Stimulated activated CD8-positive, alpha-beta memory T cell treated with anti-CD3 and anti-CD28 coated beads, Interleukin-7, amount 100 ng/mL, for 4 hours (primary cell): Measurements from ENCODE around the gene DOC2B.
"Not testable (repeated sequence)": the region's sequence is repeated elsewhere in the genome, so short reads cannot be mapped to it uniquely, and the experiment has no call there.

ENCODE experiments used
- DNase-seq, 2 donors: peaks; one replicate each; pipeline ENCODE4 v3.0.0-alpha.2; 2020; ENCODE audit warnings: low read depth in 2 of 2

The DOC2B gene

DNA sequence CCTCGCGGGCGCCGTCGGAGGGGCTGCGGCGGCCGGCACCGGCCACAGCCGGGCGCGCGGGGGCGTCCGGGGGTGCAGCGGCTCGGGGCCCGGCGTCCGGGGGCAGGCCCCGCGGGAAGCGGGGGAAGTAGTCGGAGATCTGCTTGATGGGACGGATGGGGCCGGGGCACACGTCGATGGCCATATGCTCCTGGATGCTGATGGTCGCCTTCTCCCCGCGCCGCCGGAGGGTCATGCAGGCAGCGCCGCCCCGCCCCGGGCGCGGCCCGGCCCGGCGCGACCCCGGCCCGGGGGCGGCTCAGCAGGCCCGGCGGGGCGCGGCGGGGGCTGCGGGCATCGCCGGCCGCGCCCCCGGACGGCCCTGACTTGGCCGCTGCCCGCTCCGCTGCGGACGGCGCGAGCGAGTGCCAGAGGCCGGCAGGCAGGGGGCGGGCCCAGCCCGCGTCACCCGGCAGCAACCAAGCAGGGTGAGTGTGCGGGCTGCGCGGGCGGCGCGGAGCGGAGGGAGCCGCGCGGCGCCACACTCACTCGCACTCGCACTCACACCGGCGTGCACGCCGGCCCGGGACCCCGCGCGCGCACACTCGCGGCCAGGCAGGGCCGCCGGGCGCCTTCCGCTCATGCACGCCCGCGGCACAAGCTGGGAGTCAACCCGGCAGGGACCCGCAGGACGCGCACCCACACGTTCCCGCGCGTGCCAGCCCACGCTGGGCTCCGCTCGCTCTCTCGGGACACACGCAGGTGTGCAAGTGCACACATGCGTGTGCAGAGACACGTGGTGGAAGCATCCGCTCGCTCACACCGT, at the start of gene DOC2B:
Gene DOC2B, minus strand, starts transcription at position 406 of the 805 bp plus-strand sequence. Its CDS starts 171 bp downstream, at position 235.
- DNase-seq: no peak

DNA sequence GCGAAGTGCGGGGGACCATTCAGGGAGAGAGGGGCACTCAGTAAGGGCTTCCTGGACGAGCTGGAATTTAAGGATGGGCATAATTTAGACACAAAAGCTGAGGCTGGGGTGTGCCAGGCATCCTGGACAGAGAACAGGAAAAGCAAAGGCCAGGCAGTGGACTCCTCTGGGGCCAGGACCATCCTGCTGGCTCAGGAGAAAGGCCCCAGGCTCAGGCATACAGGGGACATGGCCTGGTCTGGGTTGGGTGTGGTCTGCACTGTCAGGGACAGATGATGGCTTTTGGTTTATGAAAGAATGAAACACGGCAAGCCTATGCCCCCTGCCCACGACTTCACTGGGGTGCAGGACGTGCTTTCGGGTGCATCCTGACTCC, 48.9 kb upstream of the DOC2B start:
- DNase-seq: no peak

DNA sequence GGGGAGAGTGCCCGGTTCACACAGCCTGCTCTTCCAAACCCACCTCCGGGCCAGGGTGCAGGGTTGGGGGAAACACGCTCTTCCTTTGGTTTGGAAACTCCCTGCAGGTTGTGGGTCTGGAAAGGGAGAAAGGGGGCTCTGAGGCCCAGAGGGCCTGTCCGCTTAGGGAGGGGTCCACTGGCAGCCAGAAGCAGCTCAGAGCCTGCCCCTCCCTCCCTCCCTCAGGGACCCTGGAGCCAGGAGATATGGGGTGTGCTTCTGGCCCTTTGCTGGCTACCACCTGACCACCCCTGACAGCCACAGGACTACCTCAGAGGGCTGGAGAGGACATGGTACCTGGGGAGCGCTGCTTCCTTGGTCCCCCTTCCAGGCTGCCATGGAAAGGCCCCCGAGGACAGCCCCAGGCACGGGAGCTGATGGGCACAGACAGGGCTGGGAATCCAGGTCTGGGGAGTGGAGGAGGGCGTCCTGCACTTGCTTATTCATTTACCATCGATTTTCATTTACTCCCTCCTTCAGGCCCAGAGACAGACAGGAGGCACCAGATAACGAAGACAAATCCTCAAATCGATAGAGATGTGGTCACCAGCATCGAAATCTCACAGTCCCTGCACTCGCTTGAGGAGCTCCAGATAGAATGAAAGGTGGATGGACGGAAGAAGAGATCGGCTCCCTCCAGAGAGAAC, 48.4 kb upstream of the DOC2B start:
- no peak for DNase-seq

- no peak for DNase-seq
Measured at GRCh38 chr17:228951-229708, 47.7 kb upstream of the DOC2B start.

DNA sequence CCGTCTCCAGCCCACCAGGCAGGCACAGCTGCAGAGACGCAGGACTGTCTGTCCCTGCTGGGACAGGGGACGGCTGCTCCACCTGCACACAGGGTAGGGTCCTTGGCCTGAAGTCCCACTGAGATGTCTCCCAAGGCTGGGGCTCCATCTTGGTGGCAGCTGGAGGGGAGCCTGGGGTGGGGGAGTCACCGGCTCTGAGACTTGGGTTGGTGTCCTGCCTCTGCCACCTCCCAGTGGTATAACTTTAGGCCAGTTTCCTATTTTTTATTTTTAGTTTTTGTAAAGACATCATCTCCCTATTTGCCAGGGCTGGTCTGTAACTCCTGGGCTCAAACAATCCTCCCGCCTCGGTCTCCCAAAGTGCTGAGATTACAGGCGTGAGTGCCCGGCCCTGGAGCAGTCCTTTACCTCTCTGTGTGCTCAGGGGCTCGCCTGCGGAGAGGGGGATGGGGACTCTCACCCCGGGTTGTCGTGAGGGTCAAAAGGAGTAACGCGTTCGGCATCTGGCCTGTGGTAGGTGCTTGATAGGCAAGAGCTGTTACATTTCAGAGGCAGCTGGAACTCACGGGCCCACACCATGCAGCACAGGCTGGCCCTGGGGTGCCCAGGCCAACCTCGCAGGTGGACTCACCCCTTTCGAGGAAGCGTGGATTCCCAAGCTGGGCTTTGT, 46.6 kb upstream of the DOC2B start:
- no peak for DNase-seq

DNA sequence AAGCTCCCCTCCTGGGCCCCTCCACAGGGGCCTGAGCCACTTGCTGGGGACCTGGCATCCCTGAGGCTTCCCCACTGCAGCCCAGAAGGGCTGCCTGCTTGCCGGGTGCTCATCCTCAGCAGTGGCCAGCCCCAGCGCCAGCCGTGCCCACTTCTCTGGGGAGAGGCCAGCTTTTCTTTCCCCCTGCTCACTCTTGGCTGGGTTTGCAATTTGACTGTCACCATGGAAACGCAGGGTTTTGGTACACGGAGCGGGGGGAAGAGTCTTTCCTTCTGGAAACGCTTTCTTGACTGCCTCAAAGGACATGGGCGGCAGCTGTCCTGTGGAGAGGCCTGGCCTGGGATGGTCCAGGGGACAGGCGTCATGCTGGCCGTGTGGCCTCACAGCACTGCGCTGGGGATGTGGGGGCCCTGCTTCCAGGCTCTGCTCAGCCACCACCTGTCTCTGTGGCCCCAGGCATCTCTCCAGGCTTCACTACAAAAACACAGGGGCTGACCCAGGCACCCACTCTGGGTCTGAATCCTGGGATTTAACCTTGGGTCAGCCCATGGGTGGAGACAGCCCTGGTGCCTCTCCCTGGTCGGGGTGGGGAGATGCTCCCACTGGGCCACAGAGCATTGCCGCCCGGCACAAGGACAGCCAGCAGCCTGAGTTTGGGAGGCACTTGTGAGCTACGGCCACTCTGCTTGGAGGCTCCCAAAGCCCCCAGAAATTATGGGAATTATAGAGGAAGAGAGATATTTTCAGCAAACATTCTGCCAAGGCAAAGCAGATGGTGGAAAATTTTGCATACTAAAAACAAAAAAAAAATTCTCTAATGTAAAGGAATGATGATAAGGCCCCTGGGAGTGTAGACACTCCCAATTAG, 45.9 kb upstream of the DOC2B start:
- DNase-seq: no peak

DNA sequence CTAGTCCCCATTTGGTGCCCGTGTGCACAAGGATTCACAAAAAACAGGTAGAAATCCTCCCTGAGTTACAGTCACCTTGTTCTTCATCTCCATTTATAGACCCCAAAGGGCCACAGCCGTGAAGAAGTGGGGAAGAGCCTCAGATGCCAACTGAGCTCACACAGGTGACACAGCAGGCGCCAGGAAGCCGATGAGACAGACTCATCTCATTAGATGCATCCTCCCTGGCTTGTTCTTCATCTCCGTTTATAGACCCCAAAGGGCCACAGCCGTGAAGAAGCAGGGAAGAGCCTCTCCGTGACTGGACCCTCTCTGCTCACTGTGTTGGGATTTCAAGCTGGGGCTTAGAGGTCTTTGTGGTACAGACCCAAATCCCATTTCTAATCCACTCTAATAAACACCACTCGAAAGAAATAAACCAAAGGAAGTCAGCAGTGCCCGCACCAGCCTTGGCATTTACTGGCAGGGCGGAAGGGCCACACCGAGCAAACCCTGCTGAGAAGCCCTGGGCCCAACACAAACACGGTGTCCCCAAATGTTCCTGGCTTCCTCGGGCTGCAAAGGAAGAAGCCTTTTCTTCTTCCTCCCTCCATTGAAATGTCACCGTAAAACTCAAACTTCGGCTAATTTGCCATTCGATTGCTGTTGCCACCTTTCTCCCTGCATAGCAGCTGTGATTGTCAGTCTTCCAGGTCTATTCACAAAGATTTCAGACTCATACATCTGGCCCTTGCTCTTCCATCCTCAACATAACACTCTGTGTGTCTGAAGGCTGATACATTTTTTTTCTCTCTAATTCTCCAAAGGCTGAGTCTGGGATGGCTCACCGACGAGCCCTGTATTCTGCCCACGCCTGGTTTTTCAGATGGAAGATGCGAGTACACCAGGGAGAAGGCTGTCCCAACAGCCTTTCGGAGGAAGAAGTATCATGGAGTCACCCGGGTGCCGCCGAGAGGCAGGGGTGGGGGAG, 44.9 kb upstream of the DOC2B start:
- no peak for DNase-seq

- no peak for DNase-seq
Measured at GRCh38 chr17:225551-225950, 44.1 kb upstream of the DOC2B start.

DNA sequence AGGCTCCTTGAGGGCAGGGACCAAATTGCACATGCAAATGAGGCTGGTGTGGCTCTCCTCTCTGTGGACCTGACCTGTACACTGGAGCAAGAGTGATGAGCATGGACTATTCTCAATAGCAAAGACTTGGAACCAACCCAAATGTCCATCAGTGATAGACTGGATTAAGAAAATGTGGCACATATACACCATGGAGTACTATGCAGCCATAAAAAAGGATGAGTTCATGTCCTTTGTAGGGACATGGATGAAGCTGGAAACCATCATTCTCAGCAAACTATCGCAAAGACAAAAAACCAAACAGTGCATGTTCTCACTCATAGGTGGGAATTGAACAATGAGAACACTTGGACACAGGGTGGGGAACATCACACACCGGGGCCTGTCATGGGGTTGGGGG, 43.1 kb upstream of the DOC2B start:
- not testable (repeated sequence) for DNase-seq

- no peak for DNase-seq
Measured at GRCh38 chr17:223723-224471, 42.4 kb upstream of the DOC2B start.

- no peak for DNase-seq
Measured at GRCh38 chr17:222172-222571, 40.7 kb upstream of the DOC2B start.

- DNase-seq: no peak
Measured at GRCh38 chr17:219696-220095, 38.2 kb upstream of the DOC2B start.

- DNase-seq: no peak
Measured at GRCh38 chr17:218432-219110, 37.1 kb upstream of the DOC2B start.

- no peak for DNase-seq
Measured at GRCh38 chr17:216625-217024, 35.2 kb upstream of the DOC2B start.

DNA sequence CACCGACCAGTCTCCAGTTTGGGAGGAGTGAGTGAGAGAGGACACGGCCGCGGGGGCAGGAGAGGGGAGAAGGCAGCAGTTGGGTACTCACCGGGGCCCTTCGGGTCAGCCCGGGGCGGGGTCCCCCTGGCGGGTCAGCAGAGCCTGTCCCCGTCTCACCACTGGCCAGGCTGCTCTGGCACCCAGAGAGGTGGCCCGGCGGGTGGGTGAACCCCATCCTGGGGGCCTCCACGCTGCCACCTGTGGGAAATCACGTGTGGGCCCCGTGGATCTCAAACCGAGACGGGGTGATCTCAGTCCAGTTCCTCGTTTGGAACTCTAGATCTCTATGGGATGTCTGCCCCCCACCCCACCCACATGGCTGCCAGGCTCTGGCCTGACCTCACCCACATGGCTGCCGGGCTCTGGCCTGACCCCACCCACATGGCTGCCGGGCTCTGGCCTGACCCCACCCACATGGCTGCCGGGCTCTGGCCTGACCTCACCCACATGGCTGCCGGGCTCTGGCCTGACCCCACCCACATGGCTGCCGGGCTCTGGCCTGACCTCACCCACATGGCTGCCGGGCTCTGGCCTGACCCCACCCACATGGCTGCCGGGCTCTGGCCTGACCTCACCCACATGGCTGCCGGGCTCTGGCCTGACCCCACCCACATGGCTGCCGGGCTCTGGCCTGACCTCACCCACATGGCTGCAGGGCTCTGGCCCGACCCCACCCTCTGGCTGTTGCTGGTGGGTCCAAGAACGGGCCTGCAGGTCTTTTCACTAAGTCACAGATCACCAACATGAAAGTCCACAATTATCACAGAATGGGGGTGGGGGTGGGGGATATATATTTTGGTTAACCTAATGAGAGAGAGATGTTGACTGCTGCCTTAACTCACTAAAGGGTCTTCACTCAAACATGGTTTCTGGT, 34.4 kb upstream of the DOC2B start:
- peak in 1 of 2 donors; percentile 13 for DNase-seq

DNA sequence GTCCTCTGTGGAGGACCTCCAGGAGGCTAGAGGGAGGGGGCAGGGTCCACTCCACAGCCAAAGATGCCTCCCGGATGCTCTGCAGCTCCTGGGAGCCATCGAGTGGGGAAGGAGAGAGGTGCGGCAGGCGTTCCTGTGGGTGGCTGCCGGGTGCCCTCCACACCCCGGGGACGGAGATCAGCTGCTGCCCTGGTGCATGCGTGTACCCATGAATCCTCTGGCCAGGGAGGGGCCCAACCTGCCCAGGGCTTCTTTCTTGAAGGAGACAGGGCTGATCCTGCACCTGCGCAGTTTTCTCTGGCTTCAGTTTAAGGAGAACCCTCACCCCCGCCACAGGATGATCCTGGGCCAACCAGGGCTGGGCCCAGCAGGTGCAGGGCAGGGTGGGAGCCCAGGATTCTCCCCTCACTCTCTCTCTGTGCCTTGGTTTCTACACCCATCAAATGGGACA, 33.5 kb upstream of the DOC2B start:
- DNase-seq: no peak
